Lung microvascular endothelial cell (primary cell): ENCODE measurements around the gene SPATS2. TPM values are rescaled to one million over a fixed set of nuclear protein-coding genes. Genes with fewer than 3 reads are reported as not detected.
"Not testable (repeated sequence)": the region's sequence is repeated elsewhere in the genome, so short reads cannot be mapped to it uniquely, and the experiment has no call there.

Experiments
- DNase-seq, 2 donors: peaks; one replicate each; pipeline versions ENCODE4 v3.0.0 to v3.0.0-alpha.2; 2010; ENCODE audit warnings: low read depth in 2 of 2
- total RNA-seq: library from RNA; depleted of rRNA; stranded (reverse); fragments of >200 nt; gene quantifications from 2 replicates; pipeline ENCODE4 v1.2.1, GENCODE V29; 2014

The SPATS2 gene
- total RNA-seq, 1 donor from 2014 or later = 11.7 TPM

DNA sequence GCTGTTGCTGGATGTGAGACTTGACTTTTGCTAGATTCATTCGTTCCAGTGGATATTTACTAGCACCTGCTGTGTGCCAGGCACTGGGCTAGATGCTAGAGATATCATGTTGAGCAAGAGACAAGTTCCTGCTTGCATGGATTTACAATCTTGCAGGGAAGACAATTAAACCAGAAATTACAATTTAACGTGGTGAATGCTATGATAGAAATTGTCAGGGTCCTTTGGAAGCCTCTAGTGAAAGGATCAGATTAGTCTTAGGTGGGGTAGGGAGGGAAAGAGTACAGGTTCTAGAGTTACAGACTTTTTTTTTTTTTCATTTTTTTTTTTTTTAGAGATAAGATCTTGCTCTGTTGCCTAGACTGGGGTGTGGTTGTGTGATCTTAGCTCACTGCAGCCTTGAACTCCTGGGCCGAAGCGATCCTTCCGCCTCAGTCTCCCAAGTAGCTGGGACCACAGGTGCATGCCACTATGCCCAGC, 36.7 kb downstream of the SPATS2 start:
- no peak for DNase-seq

DNA sequence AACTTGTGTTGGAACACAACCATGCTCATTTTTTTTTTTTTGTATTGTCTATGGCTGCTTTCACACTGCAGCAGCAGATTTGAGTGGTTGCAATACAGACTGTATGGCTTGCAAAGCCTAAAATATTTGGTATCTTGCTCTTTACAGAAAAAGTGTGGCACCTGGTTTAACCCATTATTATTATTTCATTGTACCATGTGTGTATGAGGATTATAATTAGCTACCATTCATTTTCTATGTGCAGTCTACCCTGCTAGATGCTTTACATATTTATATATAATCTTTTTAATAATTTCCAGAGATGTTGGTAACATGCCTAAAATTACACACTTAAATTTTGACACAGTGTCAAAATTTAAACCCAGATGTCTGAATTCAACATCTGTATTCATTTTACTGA, 37.7 kb downstream of the SPATS2 start:
- no peak for DNase-seq

DNA sequence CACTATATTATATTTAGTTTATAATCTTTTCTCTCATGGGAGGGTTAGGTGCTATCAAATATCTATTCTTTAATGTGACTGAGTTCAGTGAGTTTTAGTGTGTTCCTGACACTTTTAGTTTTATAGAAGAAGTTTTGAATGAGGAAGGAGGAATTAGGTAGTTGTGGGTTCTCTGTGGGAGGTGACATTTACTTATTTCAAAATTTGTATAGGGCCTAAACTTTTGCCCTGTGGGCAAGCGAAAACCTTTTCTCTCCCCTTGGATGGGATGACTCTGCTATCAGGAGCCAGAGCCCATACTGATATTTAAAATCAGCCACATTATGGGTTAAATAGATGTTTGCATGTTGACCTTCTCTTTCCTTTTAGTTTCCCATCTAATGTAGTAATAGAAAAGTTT, 43.6 kb downstream of the SPATS2 start:
- DNase-seq = no peak

DNA sequence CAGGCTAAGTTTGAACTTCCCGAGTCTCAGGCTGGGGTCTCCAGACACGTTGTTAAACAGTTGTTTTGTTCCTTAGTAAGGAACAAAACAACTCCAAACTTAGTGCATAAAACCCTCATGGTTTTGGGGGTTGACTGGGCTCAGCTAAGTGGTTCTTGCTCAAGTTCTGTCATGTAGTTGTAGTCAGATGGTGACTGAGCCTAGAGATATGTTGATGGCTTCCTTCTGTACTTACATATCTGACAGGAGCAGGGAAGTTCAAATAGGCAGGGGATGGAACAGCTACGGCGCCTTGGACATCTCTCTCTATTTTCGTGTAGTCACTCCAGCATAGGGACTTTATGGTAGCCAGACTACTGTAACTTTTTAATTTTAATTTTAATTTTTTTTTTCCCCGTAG, 45.7 kb downstream of the SPATS2 start:
- no peak for DNase-seq

DNA sequence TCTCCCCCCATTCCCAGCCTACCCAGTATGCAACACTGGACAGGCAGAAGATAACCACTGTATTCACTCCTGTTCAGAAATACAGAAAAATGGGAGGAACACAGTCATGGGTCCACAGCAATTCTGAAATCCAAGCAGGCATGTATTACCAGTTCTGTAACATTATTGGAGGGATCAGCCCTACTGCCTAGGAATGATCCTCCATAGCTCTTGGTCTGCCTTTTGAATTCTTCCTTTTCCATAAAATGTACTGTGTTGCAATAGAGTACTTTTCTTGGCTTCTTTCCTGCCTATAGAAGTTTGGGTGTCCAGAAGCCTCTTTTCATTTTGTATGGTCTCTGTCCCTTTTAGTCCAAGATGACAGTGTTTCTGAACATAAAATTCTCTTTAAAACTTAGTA, 46.5 kb downstream of the SPATS2 start:
- no peak for DNase-seq

DNA sequence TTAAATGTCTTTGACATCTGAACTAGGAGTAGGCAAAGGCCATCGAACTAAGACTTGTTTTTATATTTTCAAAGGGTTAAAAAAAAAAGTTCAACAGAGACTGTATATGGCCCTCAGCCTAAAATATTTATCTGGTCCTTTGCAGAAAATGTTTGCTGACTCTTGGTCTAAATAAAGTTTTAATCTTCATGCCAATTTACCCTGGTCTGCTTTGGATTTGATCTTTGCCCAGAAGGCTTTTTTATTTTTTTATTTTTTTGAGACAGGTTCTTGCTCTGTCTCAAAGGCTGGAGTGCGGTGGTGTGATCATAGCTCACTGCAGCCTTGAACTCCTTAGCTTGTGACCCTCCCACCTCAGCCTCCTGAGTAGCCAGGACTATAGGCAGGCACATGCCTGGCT, 47.1 kb downstream of the SPATS2 start:
- no peak for DNase-seq

DNA sequence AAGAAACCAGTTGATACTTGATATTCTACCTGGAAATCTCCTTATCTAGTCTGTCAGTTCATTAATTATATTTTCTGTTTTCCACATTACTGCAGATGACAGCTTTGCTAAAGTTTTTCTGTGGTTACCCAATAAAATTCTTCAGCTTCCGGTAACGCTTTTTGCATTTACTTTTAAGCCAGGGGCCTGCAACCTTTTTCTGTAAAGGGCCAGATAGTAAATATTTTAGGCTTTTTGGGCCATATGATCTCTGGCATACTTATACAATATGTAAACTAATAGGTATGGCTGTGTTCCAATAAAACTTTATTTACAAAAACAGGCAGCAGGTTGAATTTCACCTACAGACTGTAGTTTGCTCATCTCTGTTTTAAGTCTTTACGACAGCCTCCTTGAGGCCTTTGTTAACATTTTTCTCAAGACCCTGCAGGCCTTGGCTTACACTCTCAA, 48.3 kb downstream of the SPATS2 start:
- DNase-seq = no peak

DNA sequence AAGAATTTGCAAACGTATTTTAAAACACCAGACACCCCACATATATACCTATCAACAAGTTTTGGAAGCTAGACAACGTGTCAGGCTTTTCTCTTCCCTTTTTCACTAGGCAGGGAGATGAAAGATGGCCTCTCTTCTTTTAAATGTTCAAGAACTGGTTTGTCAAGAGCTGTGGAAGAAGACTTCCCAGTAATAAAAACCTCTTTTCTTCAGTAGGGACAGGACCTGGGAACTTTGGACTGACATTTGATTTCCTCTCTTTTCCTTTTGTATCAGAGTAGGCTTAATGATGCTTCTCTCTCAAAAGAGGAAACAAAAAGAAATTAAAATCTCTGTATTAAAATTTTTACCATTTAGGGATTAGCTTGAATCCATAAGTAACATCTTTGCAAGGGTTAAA, 49.6 kb downstream of the SPATS2 start:
- DNase-seq = no peak

DNA sequence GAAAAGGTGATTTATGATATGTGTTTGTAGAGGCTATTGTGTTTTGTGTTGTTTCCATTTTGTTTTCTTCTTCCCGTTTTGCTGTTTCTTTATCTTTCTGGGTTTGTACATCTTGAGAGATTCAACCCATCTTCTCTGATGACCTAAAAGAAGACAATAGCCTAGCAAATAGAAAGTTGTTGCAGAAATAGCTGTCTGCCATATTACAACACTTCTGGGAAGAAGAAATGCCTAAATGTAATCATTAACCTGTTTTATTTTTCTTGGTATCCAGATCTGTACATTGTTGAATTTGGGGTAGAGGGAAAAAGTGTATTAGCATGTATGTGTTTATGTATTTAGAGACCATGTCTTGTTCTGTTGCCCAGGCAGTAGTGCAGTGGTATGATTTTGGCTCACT, 50.3 kb downstream of the SPATS2 start:
- DNase-seq = no peak

DNA sequence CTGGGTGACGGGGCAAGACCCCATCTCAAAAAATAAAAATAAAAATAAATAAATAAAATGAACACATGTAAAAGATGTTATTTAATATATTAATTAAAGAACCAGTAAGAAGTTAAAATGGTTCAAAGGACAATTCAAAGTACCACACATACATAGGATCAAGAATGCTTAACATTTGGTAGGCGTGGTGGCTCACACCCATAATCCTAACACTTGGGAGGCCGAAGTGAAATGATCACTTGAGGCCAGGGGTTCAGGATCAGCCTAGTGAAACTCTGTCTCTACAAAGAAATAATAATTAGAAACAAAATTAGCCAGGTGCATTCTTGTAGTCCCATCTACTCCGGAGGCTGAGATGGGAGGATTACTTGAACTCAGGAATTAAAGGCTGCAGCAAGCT, 53.3 kb downstream of the SPATS2 start:
- no peak for DNase-seq

DNA sequence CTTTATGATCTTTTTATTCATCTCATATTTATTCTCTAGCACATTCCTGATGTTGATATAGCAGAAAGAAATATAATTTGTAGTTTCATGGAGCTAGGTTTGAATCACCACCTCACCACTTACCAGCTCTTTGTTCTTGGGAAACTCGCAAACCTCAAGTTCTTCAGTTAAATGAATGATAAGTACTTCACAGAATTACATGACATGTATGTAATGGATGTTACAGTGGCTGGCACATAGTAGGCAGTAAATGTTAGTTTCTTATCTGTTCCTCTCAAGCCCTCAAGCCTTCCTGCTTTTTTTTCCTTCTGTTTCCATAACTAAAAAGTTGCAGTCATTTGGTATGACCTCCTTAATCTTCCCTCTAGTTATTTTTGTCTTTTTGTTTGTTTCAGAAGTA, 54.9 kb downstream of the SPATS2 start:
- no peak for DNase-seq

DNA sequence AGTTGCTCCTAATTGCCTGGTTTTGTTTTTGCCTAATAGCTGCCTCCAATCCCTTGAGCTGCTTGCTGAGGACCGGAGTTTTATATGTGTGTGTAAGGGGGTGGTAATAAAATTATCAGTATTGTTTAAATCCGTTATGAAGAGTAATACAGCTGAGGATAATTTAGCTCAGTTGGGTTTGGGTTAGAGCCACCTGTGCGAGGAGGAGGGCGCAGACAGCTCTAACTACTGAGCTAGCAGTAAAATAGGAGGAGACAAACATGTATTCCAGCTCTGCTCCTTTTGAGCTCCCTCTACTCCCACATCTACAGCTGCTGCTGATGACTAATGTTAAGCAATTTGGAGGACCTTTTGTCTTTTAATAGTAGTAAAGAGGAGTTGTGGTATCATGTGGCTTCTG, 61.5 kb downstream of the SPATS2 start:
- peak in 1 of 2 donors; percentile 61 for DNase-seq

DNA sequence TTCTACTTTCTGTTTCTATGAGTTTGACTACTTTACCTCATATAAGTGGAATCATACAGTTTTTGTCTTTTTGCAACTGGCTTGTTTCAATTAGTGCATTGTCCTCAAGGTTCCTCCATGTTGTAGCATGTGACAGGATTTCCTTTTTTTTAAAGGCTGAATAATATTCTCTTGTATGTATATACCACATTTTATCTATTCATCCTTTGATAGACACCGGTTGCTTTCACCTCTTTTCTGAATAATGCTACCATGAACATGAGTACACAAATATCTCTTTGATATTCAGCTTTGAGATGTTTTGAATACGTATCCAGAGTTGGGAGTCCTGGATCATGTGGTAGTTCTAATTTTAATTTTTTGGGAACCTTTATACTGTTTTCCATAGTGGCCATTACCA, 65.4 kb downstream of the SPATS2 start:
- no peak for DNase-seq

DNA sequence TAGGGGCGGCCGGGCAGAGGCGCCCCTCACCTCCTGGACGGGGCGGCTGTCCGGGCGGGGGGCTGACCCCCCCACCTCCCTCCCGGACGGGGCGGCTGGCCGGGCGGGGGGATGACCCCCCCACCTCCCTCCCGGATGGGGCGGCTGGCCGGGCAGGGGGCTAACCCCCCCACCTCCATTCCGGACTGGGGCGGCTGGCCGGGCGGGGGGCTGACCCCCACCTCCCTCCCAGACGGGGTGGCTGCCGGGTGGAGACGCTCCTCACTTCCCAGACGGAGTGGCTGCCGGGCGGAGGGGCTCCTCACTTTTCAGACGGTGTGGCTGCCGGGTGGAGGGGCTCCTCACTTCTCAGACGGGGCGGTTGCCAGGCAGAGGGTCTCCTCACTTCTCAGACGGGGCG, 69.5 kb downstream of the SPATS2 start:
- not testable (repeated sequence) for DNase-seq

DNA sequence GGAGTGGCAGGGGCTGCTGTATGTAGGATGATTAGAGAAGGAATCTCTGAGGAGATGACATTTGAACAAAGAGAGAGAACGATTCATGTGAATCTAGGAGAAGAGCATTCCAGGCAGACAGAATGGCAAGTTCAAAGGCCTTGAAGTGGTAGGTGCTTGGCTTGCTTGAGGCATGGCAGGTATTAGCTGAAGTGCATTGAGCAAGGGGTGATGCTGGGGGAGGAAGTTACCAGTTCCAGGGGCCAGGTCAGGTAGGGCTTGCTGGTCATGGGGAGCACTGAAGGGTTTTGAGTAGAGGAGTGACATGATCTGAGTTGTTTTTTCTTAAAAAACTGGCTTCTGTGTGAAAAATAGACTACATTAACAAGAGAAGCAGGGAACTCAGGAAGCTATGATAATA, 71.8 kb downstream of the SPATS2 start:
- DNase-seq = no peak

DNA sequence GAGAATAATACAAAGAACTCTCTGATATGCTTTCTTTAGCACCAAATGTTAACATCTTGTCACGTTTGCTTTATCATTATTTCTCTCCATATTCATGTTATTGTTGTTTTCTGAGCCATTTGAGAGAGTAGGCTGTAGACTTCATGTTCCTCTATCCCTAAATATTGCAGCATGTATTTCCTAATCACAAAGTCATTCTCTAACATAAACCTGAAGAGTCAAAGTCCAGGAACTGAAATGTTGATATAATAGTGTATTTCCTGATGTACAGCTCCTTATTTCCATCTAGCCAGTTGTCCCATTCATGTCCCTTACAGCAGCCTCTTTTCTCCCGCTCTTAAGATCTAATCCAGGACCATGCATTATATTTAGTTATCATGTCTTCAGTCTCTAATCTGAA, 72.8 kb downstream of the SPATS2 start:
- no peak for DNase-seq

DNA sequence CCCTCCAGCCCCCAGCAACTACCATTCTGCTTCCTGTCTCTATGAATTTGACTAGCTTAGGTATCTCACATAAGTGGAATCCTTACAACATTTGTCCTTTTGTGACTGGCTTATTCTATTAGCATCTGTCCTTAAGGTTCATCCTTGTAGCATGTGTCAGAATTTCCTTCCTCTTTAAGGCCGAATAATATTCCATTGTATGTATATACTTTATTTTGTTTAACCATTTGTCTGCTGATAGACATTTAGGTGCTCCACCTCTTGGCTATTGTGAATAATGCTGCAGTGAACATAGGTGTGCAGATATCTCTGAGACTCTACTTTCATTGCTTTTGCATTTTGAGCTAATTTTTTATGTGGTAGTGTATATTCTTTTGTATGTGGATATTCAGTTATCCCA, 75.7 kb downstream of the SPATS2 start:
- peak in 1 of 2 donors; percentile 17 for DNase-seq

DNA sequence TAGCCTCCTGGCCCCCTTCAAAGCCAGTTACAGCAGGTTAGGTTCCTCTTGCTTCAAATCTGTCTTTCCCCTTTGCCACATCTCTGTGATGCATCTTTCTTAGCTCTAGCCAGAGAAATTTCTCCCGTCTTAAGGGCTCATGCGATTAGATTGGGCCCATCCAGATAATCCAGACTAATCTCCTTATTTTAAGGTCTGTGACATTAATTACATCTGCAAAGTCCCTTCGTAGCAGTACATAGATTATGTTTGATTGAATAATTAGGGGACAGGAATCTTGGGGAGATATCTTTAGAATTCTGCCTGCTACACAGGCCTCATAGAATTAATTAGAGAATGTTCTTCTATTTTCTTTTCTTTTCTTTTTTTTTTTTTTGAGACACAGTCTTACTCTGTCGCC, 79.3 kb downstream of the SPATS2 start:
- DNase-seq = no peak

DNA sequence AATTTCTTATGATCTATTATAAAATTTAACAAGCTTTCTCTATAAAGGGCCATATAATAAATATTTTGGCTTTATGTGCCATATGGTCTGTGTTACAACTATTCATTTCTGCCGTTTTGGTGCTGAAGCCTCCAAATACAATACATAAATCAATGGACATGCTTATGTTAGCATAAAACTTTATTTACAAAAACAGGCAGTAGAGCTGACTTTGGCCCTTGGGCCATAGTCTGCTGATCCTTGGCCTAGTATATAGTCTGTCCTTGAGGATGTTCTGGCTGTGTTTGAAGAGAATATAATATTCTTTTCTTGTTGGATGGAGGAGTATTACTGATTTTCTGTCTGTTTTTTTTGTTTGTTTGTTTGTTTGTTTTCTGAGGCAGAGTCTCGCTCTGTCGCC, 81.6 kb downstream of the SPATS2 start:
- no peak for DNase-seq

DNA sequence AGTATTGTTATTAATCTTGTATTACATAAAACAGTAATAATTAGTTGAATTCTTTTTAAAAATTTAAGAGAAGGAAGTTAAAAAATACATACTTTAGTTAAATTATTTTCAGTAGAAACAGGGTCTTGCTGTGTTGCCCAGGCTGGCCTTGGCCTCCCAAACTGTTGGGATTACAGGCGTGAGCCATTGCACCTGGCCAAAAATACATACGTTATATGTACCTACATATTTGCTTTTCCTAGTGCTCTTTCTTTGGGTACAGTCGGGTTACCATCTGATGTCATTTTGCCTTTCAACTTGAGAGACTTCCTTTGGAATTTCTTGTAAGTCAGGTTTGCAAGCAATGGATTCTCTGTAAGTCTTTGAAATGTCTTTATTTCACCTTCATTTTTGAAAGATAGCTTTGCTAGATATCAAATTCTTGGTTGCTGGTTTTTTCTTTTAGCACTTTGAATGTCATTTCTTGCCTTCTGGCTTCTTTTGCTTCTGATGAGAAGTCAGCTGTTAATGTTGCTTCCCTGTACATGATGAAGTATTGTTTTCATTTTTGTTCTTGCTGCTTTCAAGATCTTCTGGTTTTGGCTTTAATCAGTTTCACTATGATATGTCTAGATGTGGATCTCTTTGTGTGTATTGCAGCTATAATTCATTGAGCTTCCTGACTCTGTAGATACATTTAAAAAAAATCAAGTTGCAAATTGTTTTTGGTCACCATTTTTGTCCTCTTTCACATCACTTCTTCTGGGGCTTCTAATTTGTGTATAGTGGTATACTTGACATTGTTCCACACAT, 84.4 kb downstream of the SPATS2 start:
- DNase-seq = no peak

DNA sequence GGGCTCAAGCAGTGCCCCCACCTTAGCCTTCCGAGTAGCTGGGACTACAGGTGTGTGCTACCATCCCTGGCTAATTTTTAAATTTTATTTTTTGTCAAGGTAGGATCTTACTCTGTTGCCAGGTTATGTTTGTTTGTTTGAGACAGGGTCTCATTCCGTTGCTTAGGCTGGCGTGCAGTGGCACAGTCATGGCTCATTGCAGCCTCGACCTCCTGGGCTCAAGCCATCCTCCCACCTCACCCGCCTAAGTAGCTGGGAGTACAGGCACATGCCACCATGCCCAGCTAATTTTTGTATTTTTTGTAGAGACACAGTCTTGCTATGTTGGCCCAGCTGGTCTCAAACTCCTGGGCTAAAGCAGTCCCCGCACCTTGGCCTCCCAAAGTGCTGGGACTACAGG, 88.2 kb downstream of the SPATS2 start:
- DNase-seq = no peak

DNA sequence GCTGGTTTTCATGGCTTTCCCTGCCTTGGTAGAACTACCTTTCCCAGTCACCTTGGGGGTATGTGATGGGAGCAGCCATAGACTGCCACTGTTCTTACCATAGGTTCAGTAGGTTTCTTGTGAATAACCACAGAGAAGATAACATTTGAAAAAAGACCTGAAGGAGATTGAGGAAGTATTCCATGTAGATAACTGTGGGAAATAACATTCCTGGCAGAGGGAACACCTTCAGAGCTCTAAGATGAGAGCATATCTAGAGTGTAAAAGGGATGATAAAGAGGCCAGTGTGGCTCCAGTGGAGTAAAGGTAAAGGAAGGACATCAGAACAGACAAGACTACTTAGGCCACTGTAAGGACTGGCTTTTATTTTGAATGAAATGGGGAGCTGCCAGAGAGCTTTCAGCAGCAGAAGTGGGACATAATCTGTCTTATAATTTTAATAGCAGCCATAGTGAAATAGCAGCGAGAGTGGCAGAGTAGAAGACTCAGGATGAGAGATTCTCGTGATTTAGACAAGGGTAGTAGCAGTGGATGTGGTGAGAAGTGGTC, 88.9 kb downstream of the SPATS2 start:
- DNase-seq = no peak

DNA sequence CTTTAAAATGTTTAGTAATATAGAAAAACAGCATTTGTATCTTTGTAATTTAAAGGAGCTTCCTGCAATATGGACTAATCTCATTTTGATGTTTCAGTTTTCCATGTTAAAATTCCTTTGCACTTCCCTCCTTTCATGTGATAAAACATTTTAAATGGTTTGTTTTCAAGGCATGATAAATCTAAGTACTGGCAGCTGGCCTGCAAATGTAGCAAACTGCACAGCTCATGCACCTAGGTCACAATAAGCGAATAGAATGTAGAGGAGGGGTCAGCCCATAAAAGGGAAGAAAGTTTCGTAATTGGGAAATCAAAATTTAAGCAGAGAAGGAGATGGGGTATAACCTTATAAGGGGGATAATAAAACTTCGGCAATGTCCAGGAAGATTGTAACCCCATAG, 91.6 kb downstream of the SPATS2 start:
- no peak for DNase-seq
